Liver (tissue), 9 donors: ENCODE measurements around the gene TIAM1. TPM values are rescaled to one million over a fixed set of nuclear protein-coding genes. Genes with fewer than 3 reads are reported as not detected.

Experiments
- DNase-seq: peaks from one replicate; pipeline ENCODE4 v3.0.0-alpha.2; 2017; ENCODE audit warnings: low spot score
- H3K27ac ChIP-seq, 2 donors: one replicate each; pipeline ENCODE4 v1.7.0; 2013; ENCODE audit warnings: inconsistent platforms in 2 of 2, low read length in 2 of 2, control low read depth in 1 of 2, low read depth in 1 of 2, mild to moderate bottlenecking in 1 of 2
- H3K27me3 ChIP-seq, 4 donors: one replicate each; pipeline versions ENCODE4 v1.6.1 to v1.7.0; 2013; ENCODE audit warnings: low read length in 3 of 4, inconsistent platforms in 1 of 4, mild to moderate bottlenecking in 1 of 4, moderate library complexity in 1 of 4; ENCODE audit not compliant: control insufficient read depth in 4 of 4, insufficient read depth in 4 of 4
- H3K36me3 ChIP-seq, 4 donors: one replicate each; pipeline versions ENCODE4 v1.6.1 to v1.7.0; 2013; ENCODE audit warnings: low read length in 3 of 4, mild to moderate bottlenecking in 3 of 4, low read depth in 1 of 4, moderate library complexity in 1 of 4; ENCODE audit not compliant: control insufficient read depth in 4 of 4, insufficient read depth in 3 of 4
- H3K4me1 ChIP-seq, 4 donors: one replicate each; pipeline versions ENCODE4 v1.6.1 to v1.7.0; 2013; ENCODE audit warnings: low read length in 3 of 4, mild to moderate bottlenecking in 3 of 4, moderate library complexity in 1 of 4; ENCODE audit not compliant: control insufficient read depth in 4 of 4, insufficient read depth in 4 of 4
- H3K4me3 ChIP-seq, 3 donors: one replicate each; pipeline versions ENCODE4 v1.6.1 to v1.7.0; 2013; ENCODE audit warnings: low read length in 3 of 3, control low read depth in 1 of 3, low read depth in 1 of 3, mild to moderate bottlenecking in 1 of 3
- H3K9ac ChIP-seq, 2 donors: one replicate each; pipeline ENCODE4 v1.7.0; 2013; ENCODE audit warnings: low read length in 2 of 2, mild to moderate bottlenecking in 2 of 2, moderate library complexity in 2 of 2, control low read depth in 1 of 2, low read depth in 1 of 2
- H3K9me3 ChIP-seq, 4 donors: one replicate each; pipeline versions ENCODE4 v1.6.1 to v1.7.0; 2013; ENCODE audit warnings: low read length in 3 of 4; ENCODE audit not compliant: control insufficient read depth in 4 of 4
- ATF3 ChIP-seq: IDR thresholded peaks from 2 replicates; pipeline ENCODE4 v1.6.1; 2016; ENCODE audit warnings: antibody characterized with exemption
- CTCF ChIP-seq: fragments of 150-350 bp; IDR thresholded peaks from 2 replicates; pipeline ENCODE4 v1.5.1; 2017; ENCODE audit warnings: improper control_type of control experiment, low read depth, low read length; ENCODE audit not compliant: missing input control
- EGR1 ChIP-seq, 2 donors: IDR thresholded peaks; 2 replicates each; pipeline ENCODE4 v1.6.1; 2016 to 2018; ENCODE audit warnings: antibody characterized with exemption in 2 of 2, low read depth in 2 of 2
- FOXA1 ChIP-seq: IDR thresholded peaks from 2 replicates; pipeline ENCODE4 v1.6.1; 2016; ENCODE audit warnings: antibody characterized with exemption
- FOXA2 ChIP-seq: IDR thresholded peaks from 2 replicates; pipeline ENCODE4 v1.6.1; 2016; ENCODE audit warnings: antibody characterized with exemption
- GABPA ChIP-seq, 2 donors: IDR thresholded peaks in 1 of 2; conservative IDR thresholded peaks in 1 of 2; 2 replicates each; pipeline ENCODE4 v1.6.1; 2016; ENCODE audit warnings: antibody characterized with exemption in 2 of 2, mild to moderate bottlenecking in 1 of 2, moderate library complexity in 1 of 2
- HNF4A ChIP-seq, 2 donors: conservative IDR thresholded peaks; 2 replicates each; pipeline ENCODE4 v1.6.1; 2016; ENCODE audit warnings: antibody characterized with exemption in 2 of 2, mild to moderate bottlenecking in 2 of 2
- HNF4G ChIP-seq: IDR thresholded peaks from 2 replicates; pipeline ENCODE4 v1.6.1; 2016; ENCODE audit warnings: antibody characterized with exemption
- JUND ChIP-seq, 2 donors: IDR thresholded peaks; 2 replicates each; pipeline ENCODE4 v1.6.1; 2016; ENCODE audit warnings: antibody characterized with exemption in 2 of 2
- MAX ChIP-seq: IDR thresholded peaks from 2 replicates; pipeline ENCODE4 v1.6.1; 2016; ENCODE audit warnings: antibody characterized with exemption
- NR2F2 ChIP-seq: IDR thresholded peaks from 2 replicates; pipeline ENCODE4 v1.6.1; 2016; ENCODE audit warnings: antibody characterized with exemption
- RAD21 ChIP-seq, 2 donors: IDR thresholded peaks; 2 replicates each; pipeline ENCODE4 v1.6.1; 2016; ENCODE audit warnings: antibody characterized with exemption in 2 of 2, mild to moderate bottlenecking in 2 of 2
- REST ChIP-seq: IDR thresholded peaks from 2 replicates; pipeline ENCODE4 v1.6.1; 2016; ENCODE audit warnings: antibody characterized with exemption, mild to moderate bottlenecking
- RXRA ChIP-seq, 2 donors: IDR thresholded peaks; 2 replicates each; pipeline ENCODE4 v1.6.1; 2017 to 2018; ENCODE audit warnings: antibody characterized with exemption in 2 of 2, mild to moderate bottlenecking in 1 of 2
- SP1 ChIP-seq: IDR thresholded peaks from 2 replicates; pipeline ENCODE4 v1.6.1; 2018; ENCODE audit warnings: antibody characterized with exemption, mild to moderate bottlenecking
- TAF1 ChIP-seq: conservative IDR thresholded peaks from 2 replicates; pipeline ENCODE4 v1.6.1; 2016; ENCODE audit warnings: antibody characterized with exemption, mild to moderate bottlenecking
- YY1 ChIP-seq: IDR thresholded peaks from 2 replicates; pipeline ENCODE4 v1.6.1; 2016; ENCODE audit warnings: antibody characterized with exemption, mild to moderate bottlenecking
- ZBTB33 ChIP-seq: IDR thresholded peaks from 2 replicates; pipeline ENCODE4 v1.6.1; 2016; ENCODE audit warnings: antibody characterized with exemption
- WGBS: extraction: QIAGEN DNeasy Blood & Tissue Kit; methylation state at CpG from one replicate; pipeline ENCODE4 v1.1.7; 2013; 5-methylcytosine and 5-hydroxymethylcytosine counted together
- polyA plus RNA-seq, 2 donors: library from polyadenylated mRNA; stranded (reverse) in 1 of 2; unstranded in 1 of 2; fragments of 200-250 nt in 1 of 2; fragments of >200 nt in 1 of 2; fragmentation: Nextera tagmentation in 1 of 2; extraction: Ambion mirVana in 1 of 2; gene quantifications; one replicate each; pipeline versions ENCODE4 v1.2.1 to v1.2.3, GENCODE V29; 2013 to 2015
- total RNA-seq, 2 donors: library from RNA; depleted of rRNA; stranded (reverse); fragments of >200 nt; gene quantifications; one replicate each; pipeline ENCODE4 v1.2.3, GENCODE V29; 2014
- donor health status: healthy.
- donor health status: healthy.
- donor health status: healthy.
- donor health status: healthy.
- donor health status: healthy.

The TIAM1 gene
- total and polyA plus RNA-seq, 4 donors, result 3.0 to 7.4 (median 4.8) TPM

GRCh38 chr21:31216206-31216605 lies 127.9 kb downstream of the TIAM1 start:
- no peak for DNase-seq
- Histone ChIP-seq H3K4me3 (no peak overlapping the region), H3K9me3 (no peaks in the 10 kb centered on the region), H3K27me3 (no peaks in the 10 kb centered on the region), H3K27ac (no peak overlapping the region), H3K36me3 (peaks cover 0 to 5% (median 2%) of the 10 kb centered on the region in 4 donors), H3K4me1 (no peaks in the 10 kb centered on the region), H3K9ac (no peak overlapping the region)
- WGBS, result 94% methylated on average over 10 of the region's 10 CpGs
- TF ChIP-seq HNF4A (conservative IDR thresholded peaks at IDR 0.05) (no peak), CTCF (no peak), ZBTB33 (no peak), NR2F2 (no peak), REST (no peak), JUND (IDR thresholded peaks at IDR 0.05) (no peak), GABPA (IDR thresholded peaks at IDR 0.05 in 1 of 2, conservative IDR thresholded peaks at IDR 0.05 in 1 of 2) (no peak), RAD21 (IDR thresholded peaks at IDR 0.05) (no peak), MAX (no peak), ATF3 (no peak), SP1 (no peak), FOXA2 (no peak), FOXA1 (no peak), EGR1 (IDR thresholded peaks at IDR 0.05; ENCODE audit: low read depth in 2 of 2) (no peak), RXRA (IDR thresholded peaks at IDR 0.05) (no peak), HNF4G (no peak), YY1 (no peak), TAF1 (no peak)
